Peyer's patch (tissue), 4 donors: ENCODE results near the gene HOMER3. TPM values are rescaled to one million over a fixed set of nuclear protein-coding genes. Genes with fewer than 3 reads are reported as not detected.

Experiments
- DNase-seq, 3 donors: peaks; one replicate each; pipeline ENCODE4 v3.0.0-alpha.2; 2017 to 2019
- H3K27ac ChIP-seq, 4 donors: fragments of 200-600 bp; sonication (generic); one replicate each; pipeline ENCODE4 v1.5.1; 2016 to 2019
- H3K27me3 ChIP-seq, 2 donors: fragments of 200-600 bp; sonication (generic); one replicate each; pipeline ENCODE4 v1.5.1; 2019
- H3K36me3 ChIP-seq, 3 donors: fragments of 200-600 bp; sonication (generic); one replicate each; pipeline ENCODE4 v1.5.1; 2016 to 2019
- H3K4me1 ChIP-seq, 4 donors: fragments of 200-600 bp; sonication (generic); one replicate each; pipeline ENCODE4 v1.5.1; 2016 to 2019
- H3K4me3 ChIP-seq, 4 donors: fragments of 200-600 bp; sonication (generic); 1 replicate in 3 of 4; 2 replicates in 1 of 4; pipeline ENCODE4 v1.5.1; 2016 to 2019; ENCODE audit warnings: mild to moderate bottlenecking in 1 of 4
- H3K9me3 ChIP-seq, 4 donors: fragments of 200-600 bp; sonication (generic); one replicate each; pipeline ENCODE4 v1.5.1; 2016 to 2019; ENCODE audit warnings: mild to moderate bottlenecking in 1 of 4
- POLR2A ChIP-seq, 2 donors: fragments of 450-650 bp; IDR thresholded peaks; one replicate each; pipeline ENCODE4 v1.5.1; 2017; ENCODE audit warnings: antibody characterized with exemption in 2 of 2, mild to moderate bottlenecking in 2 of 2, moderate library complexity in 2 of 2
- total RNA-seq, 4 donors: library from RNA; depleted of rRNA; stranded (reverse); fragments of >200 nt; gene quantifications; one replicate each; pipeline ENCODE4 v1.1.0, GENCODE V29; 2016
- TF ChIP-seq, protein P1 (sequence below), 6 experiments: fragments of 450-650 bp in 4 of 6; fragments of 200-600 bp in 2 of 6; sonication (generic) in 1 of 6; IDR thresholded peaks; one replicate each; pipeline ENCODE4 v1.5.1; 2017 to 2019; ENCODE audit warnings: antibody characterized with exemption in 6 of 6, mild to moderate bottlenecking in 3 of 6, moderate library complexity in 1 of 6

Gene HOMER3
- 10 to 100 TPM in 2 of 4 donors, 1 to 10 TPM in 1, under 1 TPM in 1; 0.88 to 33.0 (median 9.6) TPM for total RNA-seq

DNA sequence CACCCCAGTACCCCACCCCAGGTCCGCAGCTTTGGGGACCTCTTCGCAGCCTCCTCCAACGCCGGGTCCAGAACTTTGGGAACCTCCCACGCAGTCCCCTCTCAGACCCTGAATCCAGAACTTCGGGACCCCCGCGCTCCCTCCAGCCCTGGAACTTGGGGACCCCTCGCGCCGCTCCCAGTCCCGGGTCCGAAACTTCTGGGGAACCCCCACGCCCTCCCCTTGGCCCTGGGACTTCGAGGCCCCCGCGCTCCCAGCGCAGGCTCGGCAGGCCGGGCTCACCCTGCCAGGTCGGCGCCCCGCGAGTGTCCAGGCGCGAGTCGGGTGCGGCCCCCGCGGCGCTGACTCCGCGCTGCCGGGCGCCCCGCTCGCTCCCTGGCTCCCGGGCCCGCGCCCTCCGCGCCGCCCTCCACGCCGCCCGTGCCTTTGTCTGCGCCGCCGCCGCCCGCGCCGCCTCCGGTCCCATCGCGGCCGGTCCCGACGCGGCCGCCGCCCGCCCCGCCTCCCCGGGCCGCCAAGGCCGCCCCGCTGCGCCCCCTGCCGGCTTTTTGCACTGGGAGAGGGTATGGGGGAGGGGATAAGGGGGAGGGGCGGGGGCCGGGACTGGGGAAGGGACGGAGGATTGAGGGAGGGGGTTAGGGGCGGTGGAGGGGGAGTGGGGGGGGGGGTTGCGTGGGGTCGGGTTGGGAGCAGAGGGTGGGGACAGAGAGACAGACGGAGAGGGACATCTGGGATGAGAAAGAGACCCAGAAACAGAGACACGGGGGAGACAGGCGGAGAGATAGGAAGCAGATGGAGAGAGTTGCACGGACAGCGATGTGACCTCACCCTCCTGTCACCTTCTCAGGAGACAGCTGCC lies at the start of gene HOMER3:
Gene HOMER3, minus strand, starts transcription at position 449 of the 859 bp plus-strand sequence. CDS start 2,235 bp downstream, outside the sequence.
- Histone ChIP-seq H3K27me3 (no peaks in the 10 kb centered on the region), H3K36me3 (peaks cover 0 to 9% (median 0%) of the 10 kb centered on the region in 3 donors), H3K4me1 (peaks cover 0 to 16% (median 5%) of the 10 kb centered on the region in 4 donors), H3K4me3 (peak within 1 kb of the TSS; percentile 45 to 71 (median 64)), H3K27ac (peak within 1 kb of the TSS; percentile 20 to 70 (median 41)), H3K9me3 (no peaks in the 10 kb centered on the region)
- no peak for TF ChIP-seq POLR2A (IDR thresholded peaks at IDR 0.05)
- TF ChIP-seq, protein P1, sequence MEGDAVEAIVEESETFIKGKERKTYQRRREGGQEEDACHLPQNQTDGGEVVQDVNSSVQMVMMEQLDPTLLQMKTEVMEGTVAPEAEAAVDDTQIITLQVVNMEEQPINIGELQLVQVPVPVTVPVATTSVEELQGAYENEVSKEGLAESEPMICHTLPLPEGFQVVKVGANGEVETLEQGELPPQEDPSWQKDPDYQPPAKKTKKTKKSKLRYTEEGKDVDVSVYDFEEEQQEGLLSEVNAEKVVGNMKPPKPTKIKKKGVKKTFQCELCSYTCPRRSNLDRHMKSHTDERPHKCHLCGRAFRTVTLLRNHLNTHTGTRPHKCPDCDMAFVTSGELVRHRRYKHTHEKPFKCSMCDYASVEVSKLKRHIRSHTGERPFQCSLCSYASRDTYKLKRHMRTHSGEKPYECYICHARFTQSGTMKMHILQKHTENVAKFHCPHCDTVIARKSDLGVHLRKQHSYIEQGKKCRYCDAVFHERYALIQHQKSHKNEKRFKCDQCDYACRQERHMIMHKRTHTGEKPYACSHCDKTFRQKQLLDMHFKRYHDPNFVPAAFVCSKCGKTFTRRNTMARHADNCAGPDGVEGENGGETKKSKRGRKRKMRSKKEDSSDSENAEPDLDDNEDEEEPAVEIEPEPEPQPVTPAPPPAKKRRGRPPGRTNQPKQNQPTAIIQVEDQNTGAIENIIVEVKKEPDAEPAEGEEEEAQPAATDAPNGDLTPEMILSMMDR (IDR thresholded peaks at IDR 0.05), result peak in 4 of 6 experiments; percentile 22 to 47 (median 34)
- DNase-seq, result peak; percentile 75 to 88 (median 86)

DNA sequence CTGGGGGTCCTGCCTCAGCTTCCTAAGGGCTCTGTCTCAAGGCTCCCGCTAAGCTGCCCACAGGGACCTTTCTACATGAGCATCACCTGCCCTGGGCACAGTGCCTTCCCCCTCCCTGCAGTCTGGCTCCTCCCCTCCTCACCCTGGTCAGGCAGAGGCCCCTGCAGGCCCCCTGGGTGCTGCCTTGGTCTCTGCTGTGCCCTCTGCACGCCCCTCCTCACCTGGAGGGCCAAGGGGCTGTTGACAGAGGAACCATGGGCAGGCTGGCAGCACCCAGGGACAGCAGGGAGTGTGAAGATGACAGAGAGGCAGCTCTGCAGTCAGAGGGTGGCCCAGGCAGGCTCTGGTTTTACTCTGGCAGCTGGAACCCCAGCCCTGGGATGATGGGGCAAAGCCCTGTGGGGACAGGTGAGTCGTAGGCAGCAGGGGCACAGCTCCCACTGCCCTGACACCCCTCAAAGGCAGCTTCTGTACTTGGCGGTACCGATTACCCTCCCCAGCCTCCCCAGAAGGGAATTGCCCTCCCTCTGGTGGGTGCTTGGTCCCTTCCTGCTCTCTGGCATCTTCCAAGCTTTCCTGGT lies 49.2 kb upstream of the HOMER3 start:
- Histone ChIP-seq H3K4me3 (no peak overlapping the region), H3K9me3 (no peaks in the 10 kb centered on the region), H3K36me3 (peaks cover 0 to 37% (median 0%) of the 10 kb centered on the region in 3 donors), H3K27me3 (no peaks in the 10 kb centered on the region), H3K27ac (no peak overlapping the region), H3K4me1 (peaks cover 0 to 10% (median 0%) of the 10 kb centered on the region in 4 donors)
- no peak for TF ChIP-seq POLR2A (IDR thresholded peaks at IDR 0.05)
- TF ChIP-seq, protein P1 (IDR thresholded peaks at IDR 0.05), result no peak
- DNase-seq, result no peak

- Histone ChIP-seq H3K27me3 (no peaks in the 10 kb centered on the region), H3K36me3 (peaks cover 0 to 28% (median 0%) of the 10 kb centered on the region in 3 donors), H3K9me3 (no peaks in the 10 kb centered on the region), H3K4me1 (peaks cover 0 to 10% (median 0%) of the 10 kb centered on the region in 4 donors), H3K27ac (no peak overlapping the region), H3K4me3 (no peak overlapping the region)
- no peak for DNase-seq
- TF ChIP-seq, protein P1 (IDR thresholded peaks at IDR 0.05), result no peak
- TF ChIP-seq POLR2A (IDR thresholded peaks at IDR 0.05), result no peak
Measured at GRCh38 chr19:18989316-18989715, 48.3 kb upstream of the HOMER3 start.

DNA sequence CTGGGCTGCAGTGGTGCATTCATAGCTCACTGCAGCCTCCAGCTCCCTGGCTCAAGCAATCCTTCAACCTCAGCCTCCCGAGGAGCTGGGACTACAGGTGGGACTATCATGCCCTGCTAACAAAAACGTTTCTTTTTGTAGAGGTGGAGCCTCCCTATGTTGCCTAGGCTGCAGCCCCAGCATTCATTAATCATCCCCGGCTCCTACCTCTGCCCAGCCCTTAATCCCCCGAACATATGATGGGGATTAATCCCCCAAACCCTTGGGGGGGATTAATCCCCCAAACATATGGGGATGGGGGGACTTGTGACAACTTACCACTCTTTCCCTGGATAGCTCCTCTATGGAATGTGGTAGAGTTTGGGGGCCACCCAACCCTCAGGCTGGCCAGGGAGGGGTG lies 46.4 kb upstream of the HOMER3 start:
- H3K27ac ChIP-seq, result no peak overlapping the region
- TF ChIP-seq, protein P1 (IDR thresholded peaks at IDR 0.05), result no peak
- TF ChIP-seq POLR2A (IDR thresholded peaks at IDR 0.05), result no peak

GRCh38 chr19:18985257-18985656 lies 44.2 kb upstream of the HOMER3 start:
- TF ChIP-seq, protein P1 (IDR thresholded peaks at IDR 0.05), result no peak
- TF ChIP-seq POLR2A (IDR thresholded peaks at IDR 0.05), result no peak
- no peaks in the 10 kb centered on the region for H3K36me3 ChIP-seq
- peaks cover 0 to 10% (median 0%) of the 10 kb centered on the region in 4 donors for H3K4me1 ChIP-seq
- peak overlapping the region in 1 of 4 donors; percentile 10 for H3K27ac ChIP-seq
- H3K4me3 ChIP-seq, result no peak overlapping the region
- DNase-seq, result no peak
- H3K27me3 ChIP-seq, result no peaks in the 10 kb centered on the region
- H3K9me3 ChIP-seq, result no peaks in the 10 kb centered on the region

More for the DNA sequence above, 46.4 kb upstream of the HOMER3 start:
- DNase-seq, result no peak
- Histone ChIP-seq H3K9me3 (no peaks in the 10 kb centered on the region), H3K36me3 (peaks cover 0 to 11% (median 0%) of the 10 kb centered on the region in 3 donors), H3K4me3 (no peak overlapping the region), H3K4me1 (peaks cover 0 to 10% (median 0%) of the 10 kb centered on the region in 4 donors), H3K27me3 (no peaks in the 10 kb centered on the region)
